HG02642 (cell line): ENCODE results near the gene GTPBP1.

Source experiments
- ATAC-seq: cut with Tn5 transposase; IDR thresholded peaks from one replicate; pipeline ENCODE4 v1.9.1; 2021; ENCODE audit warnings: mild to moderate bottlenecking; ENCODE audit not compliant: unreplicated experiment, poor library complexity

The GTPBP1 gene

DNA sequence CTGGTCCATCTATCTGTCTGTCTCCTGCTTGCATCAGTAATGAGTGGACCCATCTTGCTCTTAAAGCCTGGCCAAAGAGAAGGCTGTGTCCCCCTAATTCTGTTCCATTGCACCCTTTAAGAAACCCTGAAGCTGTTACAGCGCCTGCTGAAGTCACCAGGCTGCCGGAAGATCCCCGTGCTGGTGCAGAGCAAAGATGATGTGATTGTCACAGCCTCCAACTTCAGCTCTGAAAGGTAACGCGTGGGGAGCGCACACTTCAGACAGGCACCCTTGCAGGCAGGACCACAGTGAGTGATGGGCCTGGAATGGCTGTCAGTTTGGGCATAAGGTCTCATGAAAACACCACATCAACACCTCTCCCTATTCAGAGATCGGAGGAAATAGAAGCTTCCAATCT is 18.4 kb downstream of the GTPBP1 start:
- ATAC-seq = no peak

DNA sequence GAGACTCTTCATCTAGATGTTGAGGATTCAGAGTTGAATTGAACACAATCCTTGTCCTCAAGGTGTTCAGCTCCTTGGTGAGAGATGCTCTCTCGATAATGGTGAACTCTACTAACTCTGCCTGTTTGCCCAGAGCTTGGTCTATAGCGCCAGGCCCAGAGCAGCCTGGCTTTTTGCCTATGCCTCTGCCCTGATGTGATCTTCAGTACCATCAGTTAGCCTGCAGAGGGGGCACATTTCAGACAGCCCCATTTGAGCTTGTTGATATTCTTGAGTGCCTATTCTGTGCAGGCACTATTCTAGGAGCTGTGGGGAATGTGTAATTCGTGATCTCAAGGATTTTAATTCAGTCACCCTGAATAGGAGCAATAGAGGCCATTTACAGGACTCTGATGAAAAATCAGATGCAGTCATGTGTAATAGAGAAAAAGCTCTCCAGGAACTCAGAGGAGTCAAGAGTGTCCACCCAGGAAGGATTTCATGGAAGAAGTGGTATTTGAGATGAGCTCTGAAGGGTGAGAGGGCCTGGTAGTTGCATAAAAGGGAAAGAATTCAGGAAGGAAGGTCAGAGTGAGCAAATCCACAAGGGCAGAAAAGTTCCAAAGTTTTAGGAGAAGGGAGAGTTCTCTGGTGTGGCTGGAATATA is 19.3 kb downstream of the GTPBP1 start:
- ATAC-seq = no peak

DNA sequence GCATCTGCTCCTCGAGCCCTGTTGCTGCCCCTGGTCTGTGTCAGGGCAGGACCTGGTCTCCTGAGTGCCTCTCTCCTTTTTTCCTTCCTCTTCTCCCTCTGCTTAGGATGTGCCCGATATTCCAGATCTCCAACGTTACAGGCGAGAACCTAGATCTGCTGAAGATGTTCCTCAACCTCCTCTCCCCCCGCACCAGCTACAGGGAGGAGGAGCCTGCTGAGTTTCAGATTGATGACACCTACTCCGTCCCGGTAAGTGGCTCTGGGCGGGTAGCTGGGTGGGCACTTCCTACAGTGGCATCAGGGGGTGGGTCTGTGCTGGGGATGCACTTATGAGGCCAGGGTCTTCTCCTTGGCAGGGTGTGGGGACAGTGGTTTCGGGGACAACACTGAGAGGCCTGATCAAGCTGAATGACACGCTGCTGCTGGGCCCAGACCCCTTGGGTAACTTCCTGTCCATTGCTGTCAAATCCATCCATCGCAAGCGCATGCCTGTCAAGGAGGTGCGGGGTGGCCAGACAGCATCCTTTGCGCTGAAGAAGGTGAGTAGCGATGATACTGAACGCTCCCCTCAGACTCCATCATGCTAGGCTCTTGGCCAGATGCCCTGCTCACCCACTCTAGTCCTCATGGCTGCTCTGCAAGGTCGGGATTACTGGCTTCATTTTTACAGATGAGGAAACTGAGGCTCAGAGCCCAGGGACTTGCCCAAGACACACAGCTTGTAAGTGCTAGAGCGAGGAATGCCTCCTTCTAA is 20.3 kb downstream of the GTPBP1 start:
- no peak for ATAC-seq

DNA sequence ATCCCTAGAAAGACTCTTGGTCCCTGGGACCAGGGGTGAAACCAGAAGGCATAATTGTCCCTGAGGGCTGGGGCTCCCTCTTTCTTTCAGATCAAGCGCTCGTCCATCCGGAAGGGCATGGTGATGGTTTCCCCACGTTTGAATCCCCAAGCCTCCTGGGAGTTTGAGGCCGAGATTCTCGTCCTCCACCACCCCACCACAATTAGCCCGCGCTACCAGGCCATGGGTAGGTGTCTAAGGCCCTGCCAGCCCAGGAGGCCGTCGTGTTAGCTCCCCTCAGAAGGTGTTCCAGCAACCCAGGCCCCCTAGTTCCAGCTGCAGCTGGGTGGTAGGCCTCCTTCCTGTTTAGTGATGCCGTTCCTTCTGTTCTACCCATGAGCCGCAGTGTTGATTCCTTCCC is 21.4 kb downstream of the GTPBP1 start:
- ATAC-seq = no peak

DNA sequence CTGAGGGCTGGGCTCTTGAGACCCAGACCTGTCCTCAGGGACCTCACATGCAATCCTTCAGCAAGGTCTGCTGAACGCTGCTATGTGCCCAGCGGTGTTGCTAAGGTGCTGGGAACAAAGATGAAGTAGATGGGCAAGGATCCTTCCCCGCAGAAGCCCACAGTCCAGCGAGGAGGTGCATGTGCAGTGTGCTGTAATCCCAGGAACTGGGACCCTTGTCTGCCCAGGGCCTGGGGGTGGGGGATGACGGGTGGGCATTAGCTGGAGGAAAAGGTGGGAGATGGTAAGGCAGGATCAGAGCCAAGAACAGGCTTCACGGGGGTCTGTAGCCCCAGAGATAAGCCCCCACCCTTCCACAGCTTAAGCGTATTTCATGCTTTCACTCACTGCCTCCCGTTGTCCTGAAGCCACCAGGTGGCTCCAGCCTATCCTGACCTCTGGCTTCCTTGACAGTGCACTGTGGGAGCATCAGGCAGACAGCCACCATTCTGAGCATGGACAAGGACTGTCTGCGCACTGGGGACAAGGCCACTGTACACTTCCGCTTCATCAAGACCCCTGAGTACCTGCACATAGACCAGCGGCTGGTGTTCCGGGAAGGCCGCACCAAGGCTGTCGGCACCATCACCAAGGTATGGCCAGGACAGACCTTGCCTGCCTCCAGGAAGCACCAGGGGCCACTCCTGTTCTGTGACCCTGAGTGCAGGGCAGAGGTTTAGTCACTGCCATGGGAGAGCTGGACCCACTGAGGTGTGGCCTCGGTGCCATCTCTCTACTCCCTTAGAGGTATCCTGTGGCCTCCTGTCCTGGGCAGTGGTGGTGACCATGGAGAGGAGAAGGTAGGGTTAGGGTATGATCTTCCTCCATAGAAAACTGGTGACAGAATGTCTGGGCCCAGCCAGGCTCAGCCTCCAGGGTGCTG is 22.0 kb downstream of the GTPBP1 start:
- ATAC-seq = no peak

DNA sequence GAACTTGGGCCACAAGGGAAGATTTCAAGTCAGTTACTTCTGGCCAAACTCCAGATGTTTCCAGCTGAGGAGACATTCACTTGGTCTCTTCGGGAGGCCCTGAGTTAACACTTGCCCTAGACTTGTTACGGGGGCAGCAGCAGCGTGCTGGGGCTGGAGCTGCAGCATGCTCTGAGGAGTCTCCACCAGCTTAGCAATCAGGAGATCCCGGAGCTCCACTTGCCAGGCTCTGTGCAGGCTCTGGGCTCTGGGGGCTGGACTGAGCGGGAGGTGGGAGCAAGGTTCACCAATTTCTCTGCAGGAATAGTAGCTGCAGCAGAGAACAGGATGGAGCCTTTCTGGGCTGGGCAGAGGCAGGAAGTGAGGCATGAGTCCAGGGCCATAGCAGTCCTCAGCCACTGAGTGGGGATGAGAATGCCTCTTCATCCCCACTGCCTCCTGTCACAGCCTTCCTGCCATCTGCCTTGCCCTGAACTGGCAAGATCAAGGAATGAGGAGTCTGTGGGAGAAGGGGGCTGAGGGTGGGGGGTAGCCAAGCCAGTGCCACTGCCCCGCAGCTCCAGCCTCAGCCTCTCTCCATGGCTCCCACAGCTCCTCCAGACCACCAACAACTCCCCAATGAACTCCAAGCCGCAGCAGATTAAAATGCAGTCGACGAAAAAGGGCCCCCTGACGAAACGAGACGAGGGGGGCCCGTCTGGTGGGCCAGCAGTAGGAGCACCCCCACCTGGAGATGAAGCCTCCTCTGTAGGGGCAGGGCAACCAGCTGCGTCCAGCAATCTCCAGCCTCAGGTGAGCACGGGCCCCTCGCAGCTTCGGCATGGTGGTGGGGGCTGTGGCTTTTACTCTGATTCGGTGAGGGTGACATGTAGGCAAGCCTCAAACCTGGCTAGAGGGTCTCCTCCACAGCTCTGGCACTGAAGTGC is 23.4 kb downstream of the GTPBP1 start:
- ATAC-seq = no peak

DNA sequence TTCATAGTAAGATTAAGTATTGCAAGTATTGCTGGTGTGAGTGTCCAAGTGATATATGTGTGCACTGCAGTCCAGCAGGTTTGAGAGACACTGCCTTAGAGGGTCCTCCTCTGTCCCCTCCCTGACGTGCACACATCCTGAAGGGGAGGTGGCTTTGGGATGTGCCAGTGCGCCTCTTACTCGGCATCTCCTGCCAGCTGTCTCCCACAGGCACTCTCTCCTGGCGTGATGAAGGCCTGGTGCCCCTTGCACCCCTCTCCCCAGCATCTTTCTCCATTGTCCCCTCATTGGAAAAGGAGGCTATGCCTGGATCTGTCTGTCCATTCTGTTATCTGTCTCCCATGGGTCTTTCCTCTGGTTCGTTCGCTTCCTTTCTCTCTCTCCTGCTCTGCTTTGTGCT is 24.2 kb downstream of the GTPBP1 start:
- ATAC-seq = no peak

DNA sequence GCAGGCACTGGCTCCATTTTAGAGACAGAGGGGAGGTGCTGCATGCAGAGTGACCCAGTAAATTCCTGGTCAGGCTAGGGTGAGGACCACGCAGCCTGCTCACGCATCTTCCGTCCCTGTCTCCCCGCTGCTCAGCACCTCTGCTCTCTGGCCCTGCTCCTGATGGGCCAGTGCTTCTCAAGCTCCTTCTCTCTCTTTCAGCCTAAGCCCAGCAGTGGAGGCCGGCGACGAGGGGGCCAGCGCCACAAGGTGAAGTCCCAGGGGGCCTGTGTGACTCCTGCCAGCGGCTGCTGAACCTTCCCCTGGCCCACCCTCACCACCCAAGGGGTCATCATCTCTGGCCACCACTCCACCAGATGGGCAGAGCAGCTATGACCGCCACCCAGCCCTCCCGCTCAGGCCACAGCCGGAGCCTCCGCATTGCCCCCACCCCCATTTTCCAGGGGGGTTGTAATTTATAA is 24.7 kb downstream of the GTPBP1 start:
- ATAC-seq = no peak

DNA sequence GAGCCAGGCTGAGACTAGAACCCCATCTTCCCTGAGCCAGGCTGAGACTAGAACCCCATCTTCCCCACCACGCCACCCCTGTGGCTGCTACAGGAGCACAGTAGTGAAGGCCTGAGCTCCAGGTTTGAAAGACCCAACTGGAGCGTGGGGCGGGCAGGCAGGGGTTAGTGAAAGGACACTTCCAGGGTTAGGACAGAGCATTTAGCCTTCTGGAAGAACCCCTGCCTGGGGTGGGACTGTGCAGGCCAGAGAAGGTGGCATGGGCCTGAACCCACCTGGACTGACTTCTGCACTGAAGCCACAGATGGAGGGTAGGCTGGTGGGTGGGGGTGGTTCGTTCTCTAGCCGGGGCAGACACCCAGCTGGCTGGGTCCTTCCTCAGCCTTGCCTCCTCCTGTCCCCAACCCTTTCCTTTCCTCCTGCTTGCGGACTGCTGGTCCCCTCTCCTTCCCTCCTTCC is 26.0 kb downstream of the GTPBP1 start:
- no peak for ATAC-seq

DNA sequence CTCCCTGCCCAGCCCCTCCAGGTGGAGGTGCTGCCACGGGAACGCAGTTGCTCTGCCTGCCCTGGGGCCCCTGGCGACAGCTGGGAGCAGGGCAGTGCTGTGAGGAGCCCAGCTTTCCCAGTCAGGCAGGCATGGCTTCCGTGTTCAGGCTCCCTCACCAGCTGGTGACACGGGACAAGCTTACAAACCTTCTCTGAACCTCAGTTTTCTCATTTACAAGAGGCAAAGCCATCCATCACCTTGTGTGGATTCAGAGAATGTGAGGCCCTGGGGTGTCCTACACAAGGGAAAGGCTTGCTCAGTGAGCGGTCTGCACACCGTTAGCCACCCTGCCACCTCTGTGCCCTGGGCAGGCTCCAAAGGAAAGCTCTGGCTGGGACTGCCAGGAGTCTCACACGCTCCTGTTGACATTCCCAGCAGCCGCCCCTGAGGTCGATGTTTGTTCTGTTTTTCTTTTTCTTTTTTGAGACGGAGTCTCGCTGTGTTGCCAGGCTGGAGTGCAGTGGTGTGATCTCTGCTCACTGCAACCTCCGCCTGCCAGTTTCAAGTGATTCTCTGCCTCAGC is 26.6 kb downstream of the GTPBP1 start:
- no peak for ATAC-seq

DNA sequence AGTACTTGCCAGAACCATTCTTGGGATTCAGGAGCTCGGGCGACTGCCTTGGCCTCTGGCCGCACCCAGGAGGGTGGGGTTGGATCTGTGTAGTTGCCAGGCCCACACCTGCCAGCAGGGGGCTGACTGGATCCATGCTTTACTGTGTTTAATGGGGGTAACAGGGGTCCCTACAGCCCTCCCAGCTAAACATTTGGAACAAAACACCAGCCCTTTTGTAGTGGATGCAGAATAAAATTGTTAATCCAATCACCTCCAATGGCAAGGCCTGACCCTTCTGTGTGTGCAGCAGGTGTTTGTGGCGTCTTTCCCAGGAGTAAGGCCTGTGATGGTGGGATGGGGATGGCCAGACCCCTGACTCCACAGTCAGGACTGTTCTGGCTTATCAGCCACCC is 27.6 kb downstream of the GTPBP1 start:
- no peak for ATAC-seq

DNA sequence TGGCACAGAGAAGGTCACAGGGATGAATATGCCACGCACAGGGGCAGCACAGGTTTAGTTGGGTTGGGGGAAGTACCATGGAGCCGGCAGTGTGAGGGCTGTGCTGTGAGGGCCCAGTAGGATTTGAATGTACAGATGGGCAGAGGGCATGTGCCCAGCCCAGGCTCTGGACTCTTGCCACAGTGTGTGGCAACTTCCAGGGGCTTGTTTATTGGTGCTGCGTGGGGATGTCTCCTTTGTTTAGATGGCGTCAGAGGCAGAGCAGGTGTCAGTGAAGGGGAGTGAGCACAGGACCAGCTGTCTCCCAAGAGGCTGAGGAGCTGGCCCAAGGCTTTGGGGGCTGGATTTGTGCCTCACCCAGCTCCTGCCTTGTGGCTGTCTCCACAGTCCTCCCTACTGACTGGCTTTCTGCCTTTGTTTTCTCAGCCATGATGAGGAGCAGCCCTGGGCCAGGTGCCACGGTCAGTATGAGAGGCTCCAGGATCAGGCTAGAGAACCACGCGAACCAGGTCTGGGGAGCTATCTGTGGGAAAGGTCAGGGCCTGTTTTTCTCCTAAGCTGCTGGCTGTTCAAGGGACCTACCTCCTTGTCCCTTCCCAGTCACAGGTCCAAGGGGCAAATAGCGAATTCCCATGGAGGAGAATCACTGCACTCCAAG is 28.1 kb downstream of the GTPBP1 start:
- no peak for ATAC-seq

DNA sequence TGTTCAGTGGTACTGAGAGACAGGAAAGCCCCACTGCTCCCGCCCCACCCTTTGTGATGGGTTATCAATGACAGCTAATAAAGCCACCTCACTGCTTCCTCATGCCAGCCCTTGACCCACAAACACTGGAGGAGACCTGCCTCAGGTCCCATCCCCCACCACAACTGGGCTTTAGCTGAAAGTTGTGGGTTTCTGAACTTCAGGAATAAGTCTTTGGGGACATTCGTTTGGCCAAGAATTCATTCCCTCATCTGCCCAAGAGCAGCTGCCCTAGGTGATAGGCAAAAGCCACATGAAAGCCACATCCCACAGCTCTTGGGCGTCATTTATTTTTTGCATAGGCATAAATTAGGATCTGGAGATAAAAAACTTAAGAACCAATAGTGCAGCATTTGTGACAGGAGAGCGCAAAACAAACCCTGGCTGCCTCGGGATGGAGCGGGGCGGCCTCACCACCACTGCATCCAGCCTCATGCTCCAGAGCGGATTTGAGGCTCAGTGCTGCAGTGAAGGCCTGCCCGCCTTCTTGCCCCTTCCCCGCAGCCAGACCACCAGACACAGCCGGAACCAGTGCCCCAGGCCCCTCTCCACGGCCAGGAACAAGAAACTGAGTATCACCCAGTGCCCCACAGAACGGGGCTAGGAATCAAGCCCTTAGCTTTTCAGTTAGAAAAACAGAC is 28.8 kb downstream of the GTPBP1 start:
- ATAC-seq = no peak

DNA sequence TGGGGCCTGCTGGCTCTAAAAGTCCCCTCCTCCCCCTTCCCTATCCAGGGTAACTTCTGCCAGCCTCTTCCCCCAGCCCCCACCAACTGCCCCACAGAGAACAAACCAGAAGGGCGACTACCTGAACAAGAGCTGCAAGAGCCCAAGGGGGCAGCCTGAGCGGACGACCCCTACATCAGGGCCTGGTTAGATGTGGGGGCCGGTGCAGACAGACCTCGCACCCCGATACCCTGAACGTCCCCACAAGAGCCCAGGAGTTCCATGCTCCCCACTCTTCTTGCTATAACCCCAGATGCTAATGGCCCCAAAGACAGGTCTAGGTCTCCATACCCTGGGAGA is 29.4 kb downstream of the GTPBP1 start:
- ATAC-seq = no peak

DNA sequence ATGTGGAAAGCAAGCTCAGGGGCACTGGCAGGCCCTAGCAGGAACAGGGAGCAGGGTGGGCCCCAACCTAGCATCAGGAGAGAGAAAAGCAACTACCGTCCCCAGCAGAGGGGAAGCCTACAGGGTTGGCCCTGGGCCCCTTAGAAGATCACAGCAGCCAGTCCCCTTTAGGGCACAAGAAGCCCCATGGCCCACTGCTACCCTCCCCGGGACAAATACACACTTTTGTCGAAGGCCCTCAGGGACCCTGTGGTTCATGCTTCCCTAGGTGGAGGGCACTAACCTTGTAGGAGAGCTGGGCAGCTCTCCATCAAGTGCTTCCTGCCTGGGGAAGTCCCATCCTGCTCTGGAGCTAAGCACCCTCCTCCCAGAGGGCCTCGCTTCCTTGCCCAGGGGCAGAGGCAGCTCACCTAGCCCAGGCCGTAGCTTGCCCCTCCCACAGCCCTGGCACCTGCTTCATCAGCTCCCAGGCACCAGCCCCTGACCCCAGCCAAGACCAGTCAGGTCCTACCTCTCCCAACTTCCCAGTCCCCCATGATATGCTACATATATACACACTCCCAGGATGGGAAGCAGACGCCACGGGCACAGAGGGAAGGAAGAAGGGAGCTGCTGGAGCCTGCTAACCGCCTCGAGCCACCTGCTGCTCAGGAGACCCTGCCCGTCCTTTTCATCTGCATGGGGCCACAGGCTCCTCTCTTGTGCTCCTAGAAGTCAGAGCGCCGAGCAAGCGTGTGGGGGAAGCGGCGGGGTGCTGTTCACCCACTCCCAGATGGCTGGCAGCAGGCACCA is 29.9 kb downstream of the GTPBP1 start:
- ATAC-seq = no peak

DNA sequence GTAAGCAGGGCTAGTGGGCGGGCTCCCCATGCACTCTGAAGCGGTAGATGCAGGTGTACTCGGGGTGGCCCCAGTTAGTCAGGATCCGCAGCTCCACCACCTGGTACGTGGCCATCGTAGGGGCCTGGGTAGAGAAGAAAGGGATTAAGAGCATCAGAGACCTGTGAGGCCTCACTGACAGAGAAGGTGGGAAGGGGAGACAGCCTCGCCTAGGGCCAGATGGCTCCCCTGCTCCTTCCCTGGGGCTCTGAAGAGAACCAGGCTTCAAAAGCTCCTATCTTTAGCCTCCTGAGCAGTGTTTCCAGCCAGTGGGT is 30.5 kb downstream of the GTPBP1 start:
- no peak for ATAC-seq

DNA sequence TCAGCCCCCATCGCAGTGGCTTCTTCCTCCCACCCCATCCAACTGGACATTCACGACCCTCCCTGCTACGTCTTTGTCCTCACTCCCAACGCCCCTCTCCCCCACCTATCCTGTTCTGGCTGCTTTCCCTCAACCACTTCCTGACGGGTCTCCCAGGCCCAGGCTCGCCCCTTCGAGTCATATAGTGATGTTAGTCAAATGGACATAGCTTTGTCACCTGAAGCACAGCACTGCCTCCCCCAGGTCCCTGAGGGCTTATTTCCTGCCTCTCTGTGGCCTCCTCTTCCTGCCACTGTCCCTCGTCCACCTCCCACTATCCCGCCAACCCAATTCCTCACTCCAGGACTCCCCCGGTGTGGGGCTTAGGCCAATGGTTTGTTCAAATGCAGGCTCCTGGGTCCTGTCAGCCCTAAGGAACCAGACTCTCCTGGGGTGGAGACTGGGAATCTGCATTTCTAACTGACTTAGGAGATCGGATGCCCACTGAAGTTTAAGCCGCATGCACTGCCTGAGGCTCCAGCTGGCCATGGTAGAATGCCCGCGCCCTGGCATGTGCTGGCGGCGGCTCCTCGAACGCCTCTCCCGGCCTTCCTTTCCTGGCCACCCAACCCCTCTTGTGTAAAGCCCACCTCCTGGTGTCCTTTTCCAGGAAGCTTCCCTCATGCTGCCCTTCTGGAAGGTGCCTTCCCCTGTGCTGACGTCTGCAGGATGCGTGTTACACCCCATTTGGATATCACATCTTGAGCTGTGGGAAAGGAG is 31.7 kb downstream of the GTPBP1 start:
- ATAC-seq = no peak
